Adrenal gland (tissue), 12 donors: ENCODE results near the gene CRELD2. TPM values are rescaled to one million over a fixed set of nuclear protein-coding genes. Genes with fewer than 3 reads are reported as not detected.

ENCODE experiments used
- DNase-seq, 7 donors: peaks; one replicate each; pipeline ENCODE4 v3.0.0-alpha.2; 2019 to 2020
- H3K27ac ChIP-seq, 5 donors: fragments of 200-600 bp; sonication (generic) in 4 of 5; 1 replicate in 3 of 5; 2 replicates in 2 of 5; pipeline versions ENCODE4 v1.5.1 to v1.8.0; 2016 to 2020; ENCODE audit warnings: mild to moderate bottlenecking in 1 of 5
- H3K27me3 ChIP-seq: fragments of 200-600 bp; 2 replicates; pipeline ENCODE4 v1.8.0; 2021
- H3K36me3 ChIP-seq, 2 donors: fragments of 200-600 bp; replicated peaks in 1 of 2; 1 replicate in 1 of 2; 2 replicates in 1 of 2; pipeline versions ENCODE4 v1.5.1 to v1.8.0; 2018 to 2022
- H3K4me1 ChIP-seq, 2 donors: fragments of 200-600 bp; replicated peaks in 1 of 2; 1 replicate in 1 of 2; 2 replicates in 1 of 2; pipeline versions ENCODE4 v1.5.1 to v1.8.0; 2018 to 2021
- H3K4me3 ChIP-seq, 4 donors: fragments of 200-600 bp; sonication (generic) in 3 of 4; one replicate each; pipeline ENCODE4 v1.5.1; 2016 to 2018
- H3K9me3 ChIP-seq, 3 donors: fragments of 200-600 bp; sonication (generic) in 1 of 3; replicated peaks in 1 of 3; 1 replicate in 2 of 3; 2 replicates in 1 of 3; pipeline versions ENCODE4 v1.5.1 to v1.8.0; 2016 to 2021
- POLR2A ChIP-seq, 2 donors: fragments of 450-650 bp; IDR thresholded peaks; one replicate each; pipeline ENCODE4 v1.6.1; 2017; ENCODE audit warnings: antibody characterized with exemption in 2 of 2, mild to moderate bottlenecking in 2 of 2, moderate library complexity in 1 of 2
- WGBS, 4 donors: extraction: QIAGEN DNeasy Blood & Tissue Kit in 2 of 4; methylation state at CpG; one replicate each; pipeline versions ENCODE4 v1.1.5 to v1.1.7; 2013 to 2017; 5-methylcytosine and 5-hydroxymethylcytosine counted together
- intact Hi-C, 2 donors: fragments of 100-400 bp; cut with DNase I; formaldehyde crosslinking; loops; one replicate each; pipeline versions ENCODE4 v1.14.1 to v1.15.0; 2022 to 2023
- polyA plus RNA-seq, 3 donors: library from polyadenylated mRNA; stranded (reverse); fragments of 200-250 nt in 2 of 3; fragments of 350-450 nt in 1 of 3; fragmentation: Illumina TruSeq in 1 of 3; extraction: RNeasy Lipid Tissue Mini Kit (QIAGEN cat#74804) in 1 of 3; gene quantifications; one replicate each; pipeline ENCODE4 v1.2.3, GENCODE V29; 2013 to 2014
- total RNA-seq, 9 donors: library from RNA; depleted of rRNA in 4 of 9; stranded (reverse); fragments of >200 nt in 4 of 9; fragments of 120-200 nt in 1 of 9; fragmentation: NEBNext Ultra II Directional in 1 of 9; extraction: Animal tissue kit (Norgen Biotek cat#: 25700) in 1 of 9; gene quantifications; one replicate each; pipeline versions ENCODE4 v1.1.0 to v1.2.4, GENCODE V29; 2013 to 2023
- TF ChIP-seq, protein P1 (sequence below), 6 experiments: fragments of 450-650 bp in 4 of 6; fragments of 200-600 bp in 2 of 6; sonication (generic) in 1 of 6; IDR thresholded peaks; 1 replicate in 5 of 6; 2 replicates in 1 of 6; pipeline versions ENCODE4 v1.5.1 to v1.8.0; 2016 to 2021; ENCODE audit warnings: antibody characterized with exemption in 6 of 6, mild to moderate bottlenecking in 2 of 6, moderate library complexity in 1 of 6
- donor health status: healthy with polysubstance abuse.
- donor health status: Bipolar disorder and iron deficiency.
- donor health status: DM: yes; HTN: yes; CAD: no.
- donor health status: DM: no; HTN: no; CAD: no.
- donor health status: DM: no; HTN: no; CAD: no.
- donor health status: DM: yes; HTN: yes; CAD: no.

CRELD2 gene
- total and polyA plus RNA-seq, 12 donors, result 14.5 to 63.4 (median 36.2) TPM

DNA sequence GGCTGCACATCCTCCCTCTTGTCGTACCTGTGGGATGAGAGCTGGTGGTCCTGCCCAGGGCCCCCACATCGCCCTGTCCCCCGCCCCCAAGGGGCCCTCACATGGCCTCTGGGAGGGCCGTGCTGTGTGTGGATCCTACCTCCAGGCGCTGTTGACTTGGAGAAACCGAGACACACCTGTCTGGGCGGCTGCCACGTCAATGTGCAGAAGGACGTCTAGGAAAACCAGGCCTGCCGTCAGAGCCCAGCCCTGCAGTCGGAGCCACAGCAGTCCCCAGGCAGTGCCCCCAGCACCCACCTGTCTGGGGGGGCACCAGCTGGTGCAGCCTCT lies 14.4 kb upstream of the CRELD2 start:
- Histone ChIP-seq H3K9me3 (no peaks in the 10 kb centered on the region), H3K27ac (no peak overlapping the region), H3K27me3 (no peaks in the 10 kb centered on the region), H3K4me1 (no peaks in the 10 kb centered on the region), H3K4me3 (no peak overlapping the region), H3K36me3 (peaks cover 0 to 37% of the 10 kb centered on the region in 2 donors)
- no peak for TF ChIP-seq POLR2A (IDR thresholded peaks at IDR 0.05)
- TF ChIP-seq, protein P1, sequence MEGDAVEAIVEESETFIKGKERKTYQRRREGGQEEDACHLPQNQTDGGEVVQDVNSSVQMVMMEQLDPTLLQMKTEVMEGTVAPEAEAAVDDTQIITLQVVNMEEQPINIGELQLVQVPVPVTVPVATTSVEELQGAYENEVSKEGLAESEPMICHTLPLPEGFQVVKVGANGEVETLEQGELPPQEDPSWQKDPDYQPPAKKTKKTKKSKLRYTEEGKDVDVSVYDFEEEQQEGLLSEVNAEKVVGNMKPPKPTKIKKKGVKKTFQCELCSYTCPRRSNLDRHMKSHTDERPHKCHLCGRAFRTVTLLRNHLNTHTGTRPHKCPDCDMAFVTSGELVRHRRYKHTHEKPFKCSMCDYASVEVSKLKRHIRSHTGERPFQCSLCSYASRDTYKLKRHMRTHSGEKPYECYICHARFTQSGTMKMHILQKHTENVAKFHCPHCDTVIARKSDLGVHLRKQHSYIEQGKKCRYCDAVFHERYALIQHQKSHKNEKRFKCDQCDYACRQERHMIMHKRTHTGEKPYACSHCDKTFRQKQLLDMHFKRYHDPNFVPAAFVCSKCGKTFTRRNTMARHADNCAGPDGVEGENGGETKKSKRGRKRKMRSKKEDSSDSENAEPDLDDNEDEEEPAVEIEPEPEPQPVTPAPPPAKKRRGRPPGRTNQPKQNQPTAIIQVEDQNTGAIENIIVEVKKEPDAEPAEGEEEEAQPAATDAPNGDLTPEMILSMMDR (IDR thresholded peaks at IDR 0.05), result no peak
- intact Hi-C loops, result no loop called here
- 68 to 92% (median 92%) methylated on average over 3 to 11 of the region's 11 CpGs; no CpG with 5 or more reads in 1 of the 4 donors for WGBS, 4 donors
- DNase-seq, result no peak

DNA sequence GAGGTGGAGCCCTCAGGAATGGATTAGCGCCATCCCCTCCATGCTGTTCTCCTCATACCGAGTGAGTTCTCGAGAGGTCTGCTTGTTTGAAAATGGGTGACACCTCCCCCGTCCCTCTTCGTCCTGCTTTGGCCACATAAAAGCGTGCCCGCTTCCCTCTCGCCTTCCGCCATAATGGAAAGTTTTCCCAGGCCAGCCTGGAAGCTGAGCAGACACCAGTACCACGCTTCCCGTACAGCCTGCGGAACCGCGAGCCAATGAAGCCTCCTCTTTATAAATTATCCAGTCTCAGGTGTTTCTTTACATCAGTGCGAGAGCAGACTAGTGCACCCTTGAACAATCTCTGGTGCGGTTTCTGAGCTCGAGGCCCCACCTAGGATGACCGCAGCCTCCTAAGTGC lies 13.0 kb upstream of the CRELD2 start:
- Histone ChIP-seq H3K4me3 (no peak overlapping the region), H3K36me3 (peaks cover 0 to 39% of the 10 kb centered on the region in 2 donors), H3K9me3 (no peaks in the 10 kb centered on the region), H3K27ac (no peak overlapping the region), H3K4me1 (no peaks in the 10 kb centered on the region), H3K27me3 (no peaks in the 10 kb centered on the region)
- TF ChIP-seq POLR2A (IDR thresholded peaks at IDR 0.05), result no peak
- no peak for DNase-seq
- WGBS, 4 donors, result 97 to 98% (median 97%) methylated on average over 18 of the region's 18 CpGs
- intact Hi-C loops, result no loop called here

GRCh38 chr22:49906071-49906798 lies 12.2 kb upstream of the CRELD2 start:
- no peak for DNase-seq
- H3K4me1 ChIP-seq, result no peaks in the 10 kb centered on the region
- no peaks in the 10 kb centered on the region for H3K27me3 ChIP-seq
- no peak for TF ChIP-seq POLR2A (IDR thresholded peaks at IDR 0.05)
- TF ChIP-seq, protein P1 (IDR thresholded peaks at IDR 0.05), result no peak
- H3K9me3 ChIP-seq, result no peaks in the 10 kb centered on the region
- peaks cover 0 to 34% of the 10 kb centered on the region in 2 donors for H3K36me3 ChIP-seq
- intact Hi-C loops, result no loop called here
- H3K27ac ChIP-seq, result no peak overlapping the region
- WGBS, 4 donors, result 92 to 97% (median 96%) methylated on average over 9 to 28 of the region's 28 CpGs
- no peak overlapping the region for H3K4me3 ChIP-seq

DNA sequence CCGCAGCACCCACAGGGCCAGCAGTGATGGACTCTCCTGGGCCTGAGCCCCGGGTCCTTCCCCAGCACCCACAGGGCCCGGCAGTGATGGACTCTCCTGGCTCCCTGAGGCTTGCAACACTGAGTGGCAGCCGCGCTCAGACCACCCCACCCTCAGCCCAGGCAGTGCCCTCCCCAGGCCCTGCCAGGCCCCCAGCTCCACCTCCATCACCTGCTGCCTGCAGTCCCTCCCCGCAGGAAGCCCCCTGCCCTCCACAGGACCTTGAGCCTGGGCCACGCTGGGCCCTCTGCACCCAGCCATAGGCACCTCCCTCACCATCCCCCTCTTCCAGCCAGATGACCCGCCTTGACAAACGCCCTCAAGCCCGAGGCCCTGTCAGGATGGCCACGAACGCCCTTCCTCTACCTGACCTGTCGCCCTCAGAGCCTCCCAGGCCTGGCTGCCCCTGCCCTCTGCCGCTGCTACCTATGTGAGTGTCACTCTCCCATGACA lies 11.6 kb upstream of the CRELD2 start:
- intact Hi-C loops, result no loop called here
- TF ChIP-seq POLR2A (IDR thresholded peaks at IDR 0.05), result no peak
- TF ChIP-seq, protein P1 (IDR thresholded peaks at IDR 0.05), result no peak
- Histone ChIP-seq H3K27me3 (no peaks in the 10 kb centered on the region), H3K27ac (no peak overlapping the region), H3K36me3 (peaks cover 0 to 33% of the 10 kb centered on the region in 2 donors), H3K9me3 (no peaks in the 10 kb centered on the region), H3K4me1 (no peaks in the 10 kb centered on the region), H3K4me3 (no peak overlapping the region)
- DNase-seq, result no peak
- 87 to 94% (median 92%) methylated on average over 7 to 14 of the region's 14 CpGs for WGBS, 4 donors

- Histone ChIP-seq H3K9me3 (no peaks in the 10 kb centered on the region), H3K27ac (no peak overlapping the region), H3K36me3 (peaks cover 0 to 38% of the 10 kb centered on the region in 2 donors), H3K4me3 (no peak overlapping the region), H3K4me1 (no peaks in the 10 kb centered on the region), H3K27me3 (no peaks in the 10 kb centered on the region)
- no peak for DNase-seq
- intact Hi-C loops, result no loop called here
- no peak for TF ChIP-seq POLR2A (IDR thresholded peaks at IDR 0.05)
- TF ChIP-seq, protein P1 (IDR thresholded peaks at IDR 0.05), result no peak
- 95 to 97% (median 96%) methylated on average over 13 to 19 of the region's 19 CpGs for WGBS, 4 donors
Measured at GRCh38 chr22:49907807-49908206, 10.6 kb upstream of the CRELD2 start.
